Activated naive CD8-positive, alpha-beta T cell (primary cell): ENCODE data around the gene NRXN2.
"Not testable (repeated sequence)": the region's sequence is repeated elsewhere in the genome, so short reads cannot be mapped to it uniquely, and the experiment has no call there.

Source experiments
- H3K27ac Mint-ChIP-seq: one replicate; pipeline ENCODE4 v1.8.0; 2021; ENCODE audit warnings: mixed read lengths
- H3K27me3 Mint-ChIP-seq: one replicate; pipeline ENCODE4 v1.8.0; 2021; ENCODE audit warnings: mixed read lengths
- H3K36me3 Mint-ChIP-seq: one replicate; pipeline ENCODE4 v1.8.0; 2021; ENCODE audit warnings: mixed read lengths
- H3K4me1 Mint-ChIP-seq: one replicate; pipeline ENCODE4 v1.8.0; 2021; ENCODE audit warnings: low read depth, mixed read lengths
- H3K4me3 Mint-ChIP-seq: one replicate; pipeline ENCODE4 v1.8.0; 2021; ENCODE audit warnings: mild to moderate bottlenecking, mixed read lengths
- H3K9me3 Mint-ChIP-seq: one replicate; pipeline ENCODE4 v1.8.0; 2021; ENCODE audit warnings: low read depth, mixed read lengths

The NRXN2 gene

DNA sequence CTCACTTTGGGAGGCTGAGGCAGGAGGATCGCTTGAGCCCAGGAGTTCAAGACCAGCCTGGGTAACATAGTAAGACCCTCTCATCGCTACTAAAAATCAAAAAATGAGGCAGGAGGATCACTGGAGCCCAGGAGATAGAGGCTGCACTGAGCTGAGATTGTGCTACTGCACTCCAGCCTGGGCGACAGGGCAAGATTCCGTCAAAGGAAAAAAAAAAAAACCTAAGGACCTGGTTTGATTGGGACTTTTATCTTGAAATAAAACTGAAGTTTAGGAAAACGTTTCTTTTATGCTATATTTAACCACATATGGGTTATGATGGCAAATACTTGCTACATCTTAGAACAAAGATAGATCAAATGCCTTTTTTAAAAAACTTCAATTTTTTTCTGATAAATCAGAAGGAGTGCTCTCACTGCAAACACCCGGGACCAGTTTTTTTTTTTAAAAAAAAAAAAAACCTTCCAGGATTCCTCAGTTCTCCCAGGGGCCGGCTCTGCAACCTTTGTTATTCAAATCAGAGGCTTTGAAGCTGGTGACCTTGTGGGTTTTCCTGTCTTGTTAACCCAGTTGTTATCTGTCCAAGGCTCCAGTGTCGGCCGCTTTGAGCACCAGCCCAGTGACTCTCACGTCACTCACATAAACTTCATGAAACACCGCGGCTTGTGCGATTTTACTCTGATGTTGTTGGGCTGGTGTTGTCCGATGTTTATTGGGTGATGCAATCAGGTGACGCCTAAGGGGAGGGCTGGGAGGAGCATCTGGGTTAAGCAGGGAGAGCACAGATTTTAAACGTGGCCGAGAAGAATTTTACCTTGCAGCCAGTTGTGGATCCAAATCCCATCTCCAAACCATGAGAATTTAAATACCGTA is 156.7 kb downstream of the NRXN2 start:
- no peak overlapping the region for H3K27ac Mint-ChIP-seq
- H3K9me3 Mint-ChIP-seq: no peaks in the 10 kb centered on the region
- H3K27me3 Mint-ChIP-seq: no peaks in the 10 kb centered on the region
- H3K4me1 Mint-ChIP-seq: peaks cover 7% of the 10 kb centered on the region
- H3K36me3 Mint-ChIP-seq: no peaks in the 10 kb centered on the region
- no peak overlapping the region for H3K4me3 Mint-ChIP-seq

DNA sequence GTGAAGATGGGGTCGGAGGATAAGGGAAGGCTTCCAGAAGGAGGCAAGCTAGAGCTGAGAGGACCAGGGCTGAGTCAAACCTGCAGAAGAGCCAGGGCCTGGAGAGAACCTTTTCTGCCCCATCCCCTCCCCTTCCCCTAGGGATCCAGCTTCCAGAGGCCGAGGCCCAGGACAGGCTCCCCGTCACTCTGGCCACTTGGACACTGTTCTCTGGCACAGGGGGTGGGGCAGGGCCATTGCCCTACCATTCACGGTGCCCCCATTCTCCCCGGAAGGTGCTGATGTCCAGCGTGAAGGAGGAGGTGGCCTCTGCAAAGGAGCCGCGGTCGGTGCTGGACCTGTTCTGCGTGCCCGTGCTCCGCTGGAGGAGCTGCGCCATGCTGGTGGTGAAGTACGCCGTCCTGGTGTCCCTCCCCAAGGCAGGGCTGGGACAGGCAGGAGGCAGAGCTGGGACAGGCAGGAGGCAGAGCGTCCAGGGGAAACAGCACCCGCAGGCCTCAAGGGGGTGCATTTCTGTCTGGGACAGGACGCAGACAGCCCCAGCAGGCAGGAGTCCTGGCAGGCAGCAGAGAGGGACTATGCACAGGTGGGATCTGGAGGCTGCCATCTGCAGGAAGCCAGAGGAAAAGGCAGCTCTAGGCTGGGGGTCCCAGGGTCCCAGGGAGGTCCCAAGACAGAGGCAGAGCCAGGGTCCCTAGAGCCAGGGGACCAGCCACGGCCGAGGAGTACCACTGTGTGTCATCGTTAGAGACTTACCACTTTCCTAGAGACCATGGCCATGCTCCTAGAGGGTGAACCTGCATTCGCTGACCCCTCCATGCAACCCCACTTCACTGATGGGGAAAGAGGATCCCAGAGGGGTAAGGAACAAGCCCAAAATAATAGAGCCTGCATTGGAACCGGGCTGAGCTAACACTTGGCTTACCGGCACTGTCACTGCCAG is 157.8 kb downstream of the NRXN2 start:
- Mint-ChIP-seq H3K4me3 (no peak overlapping the region), H3K9me3 (no peaks in the 10 kb centered on the region), H3K27me3 (no peaks in the 10 kb centered on the region), H3K4me1 (peaks cover 7% of the 10 kb centered on the region), H3K36me3 (no peaks in the 10 kb centered on the region), H3K27ac (no peak overlapping the region)

DNA sequence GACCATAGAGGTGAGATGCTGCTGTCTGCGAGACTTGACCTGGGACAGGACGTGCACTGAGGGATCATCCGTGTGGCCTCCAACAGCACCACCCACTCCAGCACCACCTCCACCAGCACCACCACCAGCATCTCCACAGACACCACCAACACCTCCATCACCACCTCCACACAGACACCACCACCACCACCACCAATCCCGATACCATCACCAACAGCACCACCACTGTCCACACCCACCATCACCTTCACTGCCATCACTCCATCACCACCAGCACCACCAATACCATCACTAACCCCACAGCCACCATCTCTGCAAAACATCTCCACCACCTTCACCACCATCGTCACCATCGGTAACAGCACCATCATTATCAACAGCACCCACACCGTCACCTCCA is 158.6 kb downstream of the NRXN2 start:
- Mint-ChIP-seq H3K36me3 (no peaks in the 10 kb centered on the region), H3K27me3 (no peaks in the 10 kb centered on the region), H3K4me1 (peaks cover 7% of the 10 kb centered on the region)

DNA sequence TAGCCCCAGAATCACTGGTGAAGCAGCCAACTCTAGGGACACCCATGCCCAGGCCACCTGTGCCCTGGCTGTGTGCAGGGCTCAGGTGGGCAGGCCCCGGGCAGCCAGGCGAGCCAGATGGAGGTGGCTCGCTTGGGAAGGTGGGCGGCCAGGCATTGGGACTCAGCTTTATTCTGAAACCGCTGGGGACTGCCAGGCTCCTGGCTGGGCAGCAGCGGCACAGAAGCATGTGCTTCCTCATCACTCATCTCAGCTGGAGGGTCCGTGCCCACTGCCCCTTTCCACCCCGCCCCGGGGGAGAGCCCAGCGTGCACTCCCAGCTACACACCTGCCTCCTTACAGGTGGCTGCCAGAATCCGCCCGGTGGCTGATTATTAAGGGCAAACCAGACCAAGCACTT is 159.0 kb downstream of the NRXN2 start:
- Mint-ChIP-seq H3K4me3 (no peak overlapping the region), H3K27ac (no peak overlapping the region), H3K36me3 (no peaks in the 10 kb centered on the region), H3K9me3 (no peaks in the 10 kb centered on the region), H3K27me3 (no peaks in the 10 kb centered on the region), H3K4me1 (peaks cover 7% of the 10 kb centered on the region)

More for the DNA sequence above, 158.6 kb downstream of the NRXN2 start:
- no peaks in the 10 kb centered on the region for H3K9me3 Mint-ChIP-seq
- no peak overlapping the region for H3K4me3 Mint-ChIP-seq
- no peak overlapping the region for H3K27ac Mint-ChIP-seq

DNA sequence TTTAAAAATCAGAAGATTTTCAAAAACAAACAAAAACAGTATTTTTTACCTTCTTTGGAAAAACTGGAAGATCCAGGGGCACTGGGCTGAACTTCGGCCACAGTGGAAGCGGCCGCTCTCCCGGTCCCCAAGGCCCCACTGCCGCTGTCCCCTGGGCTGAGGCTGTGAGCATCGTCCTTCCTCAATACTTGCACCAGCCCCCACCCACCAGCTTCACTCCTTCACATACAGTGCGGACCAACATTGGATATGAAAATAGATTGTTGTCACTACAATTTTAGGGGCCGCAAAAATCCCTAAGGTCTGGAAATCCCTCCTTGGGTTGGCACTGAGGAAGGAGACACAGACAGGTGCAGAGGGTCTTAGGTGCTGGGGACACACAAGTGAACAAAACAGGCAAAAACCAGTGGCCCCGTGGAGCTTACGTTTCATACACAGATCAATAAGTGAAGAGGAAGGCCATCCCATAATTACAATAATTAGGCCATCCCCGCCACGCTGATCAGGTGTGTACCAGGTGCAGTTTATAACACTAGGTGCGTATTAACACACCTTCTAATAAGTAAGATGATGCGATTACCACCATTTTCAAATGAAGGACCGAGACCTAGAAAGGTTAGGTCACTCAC is 160.2 kb downstream of the NRXN2 start:
- peaks cover 7% of the 10 kb centered on the region for H3K4me1 Mint-ChIP-seq
- H3K36me3 Mint-ChIP-seq: no peaks in the 10 kb centered on the region
- H3K27ac Mint-ChIP-seq: no peak overlapping the region
- no peaks in the 10 kb centered on the region for H3K9me3 Mint-ChIP-seq
- no peaks in the 10 kb centered on the region for H3K27me3 Mint-ChIP-seq
- no peak overlapping the region for H3K4me3 Mint-ChIP-seq

DNA sequence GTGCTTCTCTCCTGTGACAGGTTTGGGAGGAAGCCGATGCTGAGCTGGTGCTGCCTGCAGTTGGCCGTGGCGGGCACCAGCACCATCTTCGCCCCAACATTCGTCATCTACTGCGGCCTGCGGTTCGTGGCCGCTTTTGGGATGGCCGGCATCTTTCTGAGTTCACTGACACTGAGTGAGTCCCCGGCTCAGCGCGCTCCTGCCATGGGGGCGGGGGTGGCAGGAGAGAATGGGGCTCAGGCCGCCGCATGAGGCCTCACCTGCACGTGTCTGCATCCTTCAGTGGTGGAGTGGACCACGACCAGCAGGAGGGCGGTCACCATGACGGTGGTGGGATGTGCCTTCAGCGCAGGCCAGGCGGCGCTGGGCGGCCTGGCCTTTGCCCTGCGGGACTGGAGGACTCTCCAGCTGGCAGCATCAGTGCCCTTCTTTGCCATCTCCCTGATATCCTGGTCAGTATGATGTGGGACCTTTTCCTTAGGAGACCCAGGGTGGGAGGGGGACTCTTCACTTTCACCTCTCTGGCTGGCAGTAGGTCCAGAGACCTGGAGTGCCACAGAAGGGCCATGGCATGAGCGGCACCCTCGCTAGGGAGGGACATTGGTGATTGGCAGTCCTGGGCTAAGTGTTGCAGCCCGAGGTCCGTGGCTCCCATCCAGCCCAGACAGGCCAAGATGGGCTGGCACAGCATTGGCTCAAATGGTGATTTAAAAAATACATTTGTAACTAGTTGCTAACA is 160.8 kb downstream of the NRXN2 start:
- no peaks in the 10 kb centered on the region for H3K36me3 Mint-ChIP-seq
- H3K9me3 Mint-ChIP-seq: no peaks in the 10 kb centered on the region
- H3K4me1 Mint-ChIP-seq: peaks cover 7% of the 10 kb centered on the region
- H3K4me3 Mint-ChIP-seq: no peak overlapping the region
- no peaks in the 10 kb centered on the region for H3K27me3 Mint-ChIP-seq
- no peak overlapping the region for H3K27ac Mint-ChIP-seq

DNA sequence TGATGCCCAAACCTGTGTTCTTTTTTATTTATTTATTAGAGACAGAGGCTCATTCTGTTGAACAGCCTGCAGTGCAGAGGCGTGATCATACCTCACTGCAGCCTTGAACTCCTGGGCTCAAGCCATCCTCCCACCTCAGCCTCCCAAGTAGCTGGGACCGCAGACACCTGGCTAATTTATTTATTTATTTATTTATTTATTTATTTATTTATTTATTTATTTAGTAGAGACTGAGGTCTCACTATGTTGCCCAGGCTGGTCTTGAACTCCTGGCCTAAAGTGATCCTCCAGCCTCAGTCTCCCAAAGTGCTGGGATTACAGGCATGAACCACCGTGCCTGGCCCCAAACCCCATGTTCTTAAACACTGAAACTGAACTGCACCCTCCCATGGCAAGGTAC is 161.6 kb downstream of the NRXN2 start:
- not testable (repeated sequence) for H3K9me3 Mint-ChIP-seq, H3K4me3 Mint-ChIP-seq, H3K27me3 Mint-ChIP-seq

DNA sequence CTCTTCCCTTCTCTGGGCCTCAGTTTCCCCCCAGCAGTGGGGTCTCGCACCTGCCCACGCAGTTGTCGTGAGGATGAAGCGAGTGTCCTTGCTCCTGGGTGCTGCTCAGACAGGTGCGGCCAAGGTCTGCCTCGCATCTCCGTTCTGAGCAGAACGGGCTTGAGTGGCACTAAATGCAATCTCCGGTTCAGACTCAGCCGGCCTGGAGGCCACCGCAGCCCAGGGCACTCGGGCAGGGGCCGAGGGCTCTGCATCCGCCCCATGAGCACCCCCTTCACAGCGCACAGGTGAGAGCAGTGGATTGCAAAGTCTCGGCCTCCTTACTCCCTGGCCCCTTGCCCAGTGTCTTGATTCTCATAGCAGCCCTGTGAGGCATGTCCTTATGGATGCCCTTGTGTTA is 162.1 kb downstream of the NRXN2 start:
- H3K27me3 Mint-ChIP-seq: no peaks in the 10 kb centered on the region
- no peaks in the 10 kb centered on the region for H3K36me3 Mint-ChIP-seq
- H3K9me3 Mint-ChIP-seq: no peaks in the 10 kb centered on the region
- no peak overlapping the region for H3K4me3 Mint-ChIP-seq
- H3K4me1 Mint-ChIP-seq: peaks cover under 1% of the 10 kb centered on the region
- no peak overlapping the region for H3K27ac Mint-ChIP-seq

More for the DNA sequence above, 161.6 kb downstream of the NRXN2 start:
- not testable (repeated sequence) for H3K4me1 Mint-ChIP-seq, H3K36me3 Mint-ChIP-seq, H3K27ac Mint-ChIP-seq

DNA sequence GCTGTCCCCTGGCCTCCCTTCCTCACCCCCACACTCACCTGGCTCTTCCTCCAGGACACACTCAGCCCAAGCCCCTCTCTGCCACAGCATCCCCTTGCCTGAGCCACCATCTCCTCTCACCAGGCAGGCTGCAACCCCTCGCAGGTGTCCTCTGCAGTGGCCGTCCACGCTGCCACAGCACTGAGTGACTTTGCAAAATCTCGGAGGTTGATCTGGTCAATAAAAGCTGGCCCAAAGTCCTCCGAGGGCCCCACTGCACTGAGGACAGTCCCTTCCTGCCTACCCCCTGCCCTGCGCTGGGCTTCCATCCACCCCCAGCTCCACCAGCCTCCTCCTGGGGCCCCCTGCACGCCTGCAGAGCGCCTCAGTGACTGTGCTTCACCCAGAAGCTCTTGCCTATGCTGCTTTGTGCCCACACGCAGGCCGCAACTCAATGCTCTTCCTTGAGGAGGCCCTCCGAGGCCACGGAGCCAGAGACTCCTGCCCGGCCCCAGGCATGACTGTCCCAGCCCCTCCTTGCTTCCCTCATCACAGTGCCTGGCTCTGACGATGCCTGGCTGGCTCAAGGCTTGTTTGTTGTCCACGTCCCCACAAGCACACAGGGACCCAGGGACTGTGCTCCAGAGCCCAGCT is 162.7 kb downstream of the NRXN2 start:
- no peaks in the 10 kb centered on the region for H3K9me3 Mint-ChIP-seq
- no peaks in the 10 kb centered on the region for H3K27me3 Mint-ChIP-seq

DNA sequence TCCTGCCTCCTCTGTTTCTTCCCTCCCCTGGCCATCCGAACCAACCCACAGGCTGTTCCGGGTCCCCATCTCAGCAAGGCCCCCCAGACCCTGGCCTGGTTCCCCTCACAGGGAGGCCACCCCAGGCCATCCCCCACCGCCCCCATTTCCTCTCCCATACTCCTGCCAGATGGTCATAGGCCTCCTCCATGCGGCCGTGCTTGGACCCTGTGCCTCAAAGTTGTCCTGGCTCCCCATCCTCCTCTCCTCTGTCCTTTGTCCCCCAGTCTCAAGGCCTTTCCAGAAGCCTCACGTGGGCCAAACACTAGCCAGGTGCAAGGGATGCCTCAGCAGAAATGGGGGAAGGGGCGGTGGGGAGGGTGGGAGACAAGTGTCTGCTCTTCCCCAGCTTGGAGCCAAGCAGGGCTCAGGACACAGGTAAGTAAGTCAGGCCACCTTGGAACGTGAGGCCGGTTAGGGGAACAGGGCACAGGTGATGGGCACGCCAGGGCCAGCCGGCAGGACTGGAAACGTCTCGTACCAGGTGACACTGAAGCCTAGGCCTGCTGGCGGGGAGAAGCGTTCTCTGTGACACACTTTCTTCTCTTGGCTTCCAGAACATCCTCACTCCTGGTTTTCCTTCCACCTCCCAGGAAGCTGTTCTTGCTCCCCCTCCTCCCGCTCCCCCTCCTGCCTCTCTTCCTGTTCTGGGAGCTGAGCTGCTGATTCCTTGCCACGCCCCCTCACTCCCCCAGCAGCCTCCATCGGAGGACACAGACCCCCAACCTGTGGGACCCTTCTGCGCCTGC is 163.5 kb downstream of the NRXN2 start:
- Mint-ChIP-seq H3K27me3 (no peaks in the 10 kb centered on the region), H3K4me3 (no peak overlapping the region), H3K36me3 (no peaks in the 10 kb centered on the region), H3K4me1 (peaks cover 6% of the 10 kb centered on the region), H3K9me3 (no peaks in the 10 kb centered on the region), H3K27ac (no peak overlapping the region)

More for the DNA sequence above, 162.7 kb downstream of the NRXN2 start:
- Mint-ChIP-seq H3K4me1 (peaks cover 1% of the 10 kb centered on the region), H3K4me3 (no peak overlapping the region), H3K36me3 (no peaks in the 10 kb centered on the region), H3K27ac (no peak overlapping the region)

DNA sequence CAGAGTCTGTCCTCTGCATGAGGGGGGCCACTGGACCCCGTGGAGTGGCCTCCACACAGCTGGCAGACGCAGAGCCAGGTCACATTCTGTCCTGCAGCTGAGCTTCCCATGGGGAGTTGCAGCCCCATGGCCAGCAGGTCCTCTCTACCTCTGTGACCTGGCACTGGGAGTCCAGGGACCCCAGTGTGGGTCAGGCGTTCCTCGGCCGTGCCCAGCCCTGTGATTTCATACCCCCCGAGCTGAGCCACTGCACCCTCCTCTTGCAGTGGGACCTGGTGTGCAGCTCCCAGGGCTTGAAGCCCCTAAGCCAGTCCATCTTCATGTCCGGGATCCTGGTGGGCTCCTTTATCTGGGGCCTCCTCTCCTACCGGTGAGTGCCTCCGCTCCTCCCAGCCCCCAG is 164.1 kb downstream of the NRXN2 start:
- H3K4me1 Mint-ChIP-seq: peaks cover 6% of the 10 kb centered on the region
- no peak overlapping the region for H3K27ac Mint-ChIP-seq
- H3K4me3 Mint-ChIP-seq: no peak overlapping the region
- H3K9me3 Mint-ChIP-seq: no peaks in the 10 kb centered on the region
- no peaks in the 10 kb centered on the region for H3K27me3 Mint-ChIP-seq
- no peaks in the 10 kb centered on the region for H3K36me3 Mint-ChIP-seq

DNA sequence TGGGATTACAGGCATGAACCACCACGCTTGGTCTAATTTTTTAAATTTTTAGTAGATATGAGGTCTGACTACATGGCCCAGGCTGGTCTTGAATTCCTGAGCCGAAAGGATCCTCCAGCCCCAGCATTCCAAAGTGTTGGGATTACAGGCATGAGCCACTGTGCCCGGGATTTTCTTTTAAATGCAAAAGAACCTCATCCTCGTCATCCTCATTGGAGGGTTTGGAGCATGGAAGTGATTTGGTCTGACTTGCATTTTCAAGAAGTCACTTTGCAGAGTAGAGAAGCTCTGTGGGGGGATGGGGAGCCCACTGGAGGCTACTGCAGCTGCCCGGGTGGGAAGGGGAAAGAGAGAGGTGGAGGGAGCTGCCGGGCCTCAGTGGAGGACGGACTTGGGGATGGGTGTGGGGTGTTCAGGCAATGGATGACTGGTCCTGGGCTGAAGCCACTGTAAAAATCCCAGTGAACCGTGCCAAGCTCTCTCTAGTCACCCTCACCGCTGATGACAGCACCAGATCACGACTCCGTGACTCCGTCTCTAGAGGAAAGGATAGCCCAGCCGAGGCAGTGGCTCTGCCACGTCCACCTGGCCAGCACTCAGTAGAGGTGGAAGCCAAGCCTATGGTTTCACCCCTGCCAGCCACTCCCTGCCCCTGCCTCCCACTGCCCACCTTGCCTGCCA is 164.8 kb downstream of the NRXN2 start:
- Mint-ChIP-seq H3K4me3 (no peak overlapping the region), H3K9me3 (no peaks in the 10 kb centered on the region), H3K27ac (no peak overlapping the region), H3K36me3 (no peaks in the 10 kb centered on the region), H3K4me1 (peaks cover 10% of the 10 kb centered on the region), H3K27me3 (no peaks in the 10 kb centered on the region)

DNA sequence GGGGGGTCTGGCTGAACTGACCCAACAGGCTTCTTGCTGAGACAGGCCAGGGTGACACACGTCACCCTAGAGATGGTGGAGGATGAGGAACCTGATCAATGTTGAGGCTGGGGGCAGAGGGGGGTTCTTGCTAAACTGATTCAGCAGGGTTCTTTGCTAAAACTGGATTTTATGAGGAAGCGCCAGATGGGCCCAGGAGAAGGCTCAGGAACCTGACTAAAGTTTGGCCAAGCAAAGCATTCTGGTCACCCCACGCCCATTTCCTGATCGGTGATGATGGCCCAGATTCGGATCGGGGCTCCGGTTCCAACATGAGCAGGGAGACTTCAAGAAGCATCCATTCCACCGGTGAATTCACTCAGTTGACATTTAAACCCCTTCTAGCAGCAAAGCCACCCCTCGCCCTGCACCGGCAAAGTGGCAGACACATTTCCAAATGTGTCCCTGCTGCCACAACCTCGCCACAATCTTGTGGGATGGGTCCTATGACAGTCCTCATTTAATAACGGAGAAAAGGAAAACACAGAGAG is 166.2 kb downstream of the NRXN2 start:
- no peak overlapping the region for H3K4me3 Mint-ChIP-seq
- no peaks in the 10 kb centered on the region for H3K9me3 Mint-ChIP-seq
- peaks cover 10% of the 10 kb centered on the region for H3K4me1 Mint-ChIP-seq
- no peaks in the 10 kb centered on the region for H3K36me3 Mint-ChIP-seq
- no peaks in the 10 kb centered on the region for H3K27me3 Mint-ChIP-seq
- H3K27ac Mint-ChIP-seq: no peak overlapping the region
